OCI-LY1 (cell line): Measurements from ENCODE around the gene HS3ST2.

ENCODE experiments used
- CTCF ChIP-seq: fragments of 200-600 bp; sonication (generic), shearing (Covaris generic); IDR thresholded peaks from 2 replicates; pipeline ENCODE4 v1.5.1; 2017; ENCODE audit warnings: mild to moderate bottlenecking, antibody characterized with exemption, low read length, moderate library complexity, mixed read lengths
- EZH2 ChIP-seq: fragments of 200-600 bp; sonication (generic), shearing (Covaris generic); IDR thresholded peaks from 2 replicates; pipeline ENCODE4 v1.8.0; 2017; ENCODE audit warnings: borderline replicate concordance, mixed run types, mild to moderate bottlenecking, antibody characterized with exemption, low read length, moderate library complexity, mixed read lengths

GRCh38 chr16:22932032-22932771 is 118.2 kb downstream of the HS3ST2 start:
- TF ChIP-seq CTCF (no peak), EZH2 (no peak)
